GM21367 (cell line): ENCODE measurements around the gene NOP53.
"Not testable (repeated sequence)": the region's sequence is repeated elsewhere in the genome, so short reads cannot be mapped to it uniquely, and the experiment has no call there.

Experiments used
- ATAC-seq: cut with Tn5 transposase; IDR thresholded peaks from one replicate; pipeline ENCODE4 v1.9.1; 2021; ENCODE audit not compliant: unreplicated experiment

Gene NOP53

GRCh38 chr19:47752440-47753211, 7.3 kb downstream of the NOP53 start:
- no peak for ATAC-seq

- no peak for ATAC-seq
These were observed 9.1 kb downstream of the NOP53 start for GRCh38 chr19:47754206-47755064.

GRCh38 chr19:47755065-47755761, 9.9 kb downstream of the NOP53 start:
- no peak for ATAC-seq

GRCh38 chr19:47755762-47756626, 10.6 kb downstream of the NOP53 start:
- ATAC-seq, result no peak

GRCh38 chr19:47756627-47756929, 11.2 kb downstream of the NOP53 start:
- no peak for ATAC-seq

- ATAC-seq, result no peak
These were observed 11.7 kb downstream of the NOP53 start for GRCh38 chr19:47756953-47757608.

GRCh38 chr19:47757617-47758442, 12.5 kb downstream of the NOP53 start:
- no peak for ATAC-seq

GRCh38 chr19:47758443-47758804, 13.1 kb downstream of the NOP53 start:
- ATAC-seq, result no peak

GRCh38 chr19:47760632-47760999, 15.3 kb downstream of the NOP53 start:
- no peak for ATAC-seq

- ATAC-seq, result no peak
These were observed 16.2 kb downstream of the NOP53 start for GRCh38 chr19:47761566-47761965.

GRCh38 chr19:47762151-47762550, 16.8 kb downstream of the NOP53 start:
- no peak for ATAC-seq

- ATAC-seq, result no peak
These were observed 17.4 kb downstream of the NOP53 start for GRCh38 chr19:47762615-47763308.

- not testable (repeated sequence) for ATAC-seq
These were observed 19.4 kb downstream of the NOP53 start for GRCh38 chr19:47764705-47765104.

- ATAC-seq, result no peak
These were observed 20.4 kb downstream of the NOP53 start for GRCh38 chr19:47765523-47766358.

GRCh38 chr19:47766359-47766620, 20.9 kb downstream of the NOP53 start:
- ATAC-seq, result no peak

GRCh38 chr19:47766670-47767069, 21.3 kb downstream of the NOP53 start:
- ATAC-seq, result no peak

- no peak for ATAC-seq
These were observed 22.0 kb downstream of the NOP53 start for GRCh38 chr19:47767349-47767748.

GRCh38 chr19:47768604-47769003, 23.3 kb downstream of the NOP53 start:
- no peak for ATAC-seq
